ENCODE measurements around the gene FBLN1.

DNA sequence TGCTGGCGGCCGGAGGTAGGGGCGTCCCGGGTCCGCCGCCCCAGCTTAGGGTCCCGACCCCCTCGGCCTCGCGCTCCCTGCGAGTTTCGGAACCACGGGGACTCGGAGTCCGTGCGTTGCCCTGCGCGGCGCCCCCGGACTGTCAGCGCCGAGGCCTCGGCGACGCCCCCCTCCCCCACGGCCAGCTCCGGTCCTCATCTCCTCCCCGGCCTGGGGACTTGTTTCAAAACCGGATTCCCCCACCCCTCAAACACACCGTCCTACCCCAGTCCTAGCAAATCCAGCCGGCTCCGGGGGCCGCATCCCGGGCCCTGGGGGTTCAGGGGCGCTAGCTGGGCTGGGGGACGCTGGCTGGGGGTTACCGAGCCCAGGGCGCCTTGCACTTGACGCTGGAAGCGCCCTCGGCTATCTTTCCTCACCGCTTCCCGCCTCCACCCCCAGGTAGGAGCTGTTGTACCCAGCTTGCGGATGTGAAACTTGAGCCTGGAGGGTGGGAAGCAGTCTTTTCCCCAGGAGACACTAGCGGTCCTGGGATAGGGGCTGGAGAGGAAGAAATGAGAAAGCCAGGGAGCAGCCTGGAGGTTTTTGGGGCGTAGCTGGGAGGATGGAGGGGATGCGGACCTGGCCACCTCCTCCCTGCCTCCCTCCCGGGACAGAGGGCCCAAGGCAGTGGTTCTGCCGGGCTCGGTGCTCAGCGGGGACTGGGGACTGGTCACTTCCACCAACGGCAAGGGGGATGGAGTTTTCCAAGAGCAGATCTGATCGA is 550 bp downstream of the FBLN1 start:
- TF ChIP-seq, protein P1, sequence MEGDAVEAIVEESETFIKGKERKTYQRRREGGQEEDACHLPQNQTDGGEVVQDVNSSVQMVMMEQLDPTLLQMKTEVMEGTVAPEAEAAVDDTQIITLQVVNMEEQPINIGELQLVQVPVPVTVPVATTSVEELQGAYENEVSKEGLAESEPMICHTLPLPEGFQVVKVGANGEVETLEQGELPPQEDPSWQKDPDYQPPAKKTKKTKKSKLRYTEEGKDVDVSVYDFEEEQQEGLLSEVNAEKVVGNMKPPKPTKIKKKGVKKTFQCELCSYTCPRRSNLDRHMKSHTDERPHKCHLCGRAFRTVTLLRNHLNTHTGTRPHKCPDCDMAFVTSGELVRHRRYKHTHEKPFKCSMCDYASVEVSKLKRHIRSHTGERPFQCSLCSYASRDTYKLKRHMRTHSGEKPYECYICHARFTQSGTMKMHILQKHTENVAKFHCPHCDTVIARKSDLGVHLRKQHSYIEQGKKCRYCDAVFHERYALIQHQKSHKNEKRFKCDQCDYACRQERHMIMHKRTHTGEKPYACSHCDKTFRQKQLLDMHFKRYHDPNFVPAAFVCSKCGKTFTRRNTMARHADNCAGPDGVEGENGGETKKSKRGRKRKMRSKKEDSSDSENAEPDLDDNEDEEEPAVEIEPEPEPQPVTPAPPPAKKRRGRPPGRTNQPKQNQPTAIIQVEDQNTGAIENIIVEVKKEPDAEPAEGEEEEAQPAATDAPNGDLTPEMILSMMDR (IDR thresholded peaks at IDR 0.05) = no peak
- TF ChIP-seq E2F5 (CRISPR knock-in tag; IDR thresholded peaks at IDR 0.05) = no peak
- TF ChIP-seq, protein P2, sequence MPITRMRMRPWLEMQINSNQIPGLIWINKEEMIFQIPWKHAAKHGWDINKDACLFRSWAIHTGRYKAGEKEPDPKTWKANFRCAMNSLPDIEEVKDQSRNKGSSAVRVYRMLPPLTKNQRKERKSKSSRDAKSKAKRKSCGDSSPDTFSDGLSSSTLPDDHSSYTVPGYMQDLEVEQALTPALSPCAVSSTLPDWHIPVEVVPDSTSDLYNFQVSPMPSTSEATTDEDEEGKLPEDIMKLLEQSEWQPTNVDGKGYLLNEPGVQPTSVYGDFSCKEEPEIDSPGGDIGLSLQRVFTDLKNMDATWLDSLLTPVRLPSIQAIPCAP (CRISPR knock-in tag; IDR thresholded peaks at IDR 0.05) = no peak
- TF ChIP-seq, protein P3, sequence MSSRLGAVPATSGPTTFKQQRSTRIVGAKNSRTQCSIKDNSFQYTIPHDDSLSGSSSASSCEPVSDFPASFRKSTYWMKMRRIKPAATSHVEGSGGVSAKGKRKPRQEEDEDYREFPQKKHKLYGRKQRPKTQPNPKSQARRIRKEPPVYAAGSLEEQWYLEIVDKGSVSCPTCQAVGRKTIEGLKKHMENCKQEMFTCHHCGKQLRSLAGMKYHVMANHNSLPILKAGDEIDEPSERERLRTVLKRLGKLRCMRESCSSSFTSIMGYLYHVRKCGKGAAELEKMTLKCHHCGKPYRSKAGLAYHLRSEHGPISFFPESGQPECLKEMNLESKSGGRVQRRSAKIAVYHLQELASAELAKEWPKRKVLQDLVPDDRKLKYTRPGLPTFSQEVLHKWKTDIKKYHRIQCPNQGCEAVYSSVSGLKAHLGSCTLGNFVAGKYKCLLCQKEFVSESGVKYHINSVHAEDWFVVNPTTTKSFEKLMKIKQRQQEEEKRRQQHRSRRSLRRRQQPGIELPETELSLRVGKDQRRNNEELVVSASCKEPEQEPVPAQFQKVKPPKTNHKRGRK (CRISPR knock-in tag; IDR thresholded peaks at IDR 0.05; ENCODE audit: borderline replicate concordance) = no peak
- TF ChIP-seq, protein P4, sequence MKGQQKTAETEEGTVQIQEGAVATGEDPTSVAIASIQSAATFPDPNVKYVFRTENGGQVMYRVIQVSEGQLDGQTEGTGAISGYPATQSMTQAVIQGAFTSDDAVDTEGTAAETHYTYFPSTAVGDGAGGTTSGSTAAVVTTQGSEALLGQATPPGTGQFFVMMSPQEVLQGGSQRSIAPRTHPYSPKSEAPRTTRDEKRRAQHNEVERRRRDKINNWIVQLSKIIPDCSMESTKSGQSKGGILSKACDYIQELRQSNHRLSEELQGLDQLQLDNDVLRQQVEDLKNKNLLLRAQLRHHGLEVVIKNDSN (CRISPR knock-in tag; IDR thresholded peaks at IDR 0.05) = no peak
- TF ChIP-seq, protein P5, sequence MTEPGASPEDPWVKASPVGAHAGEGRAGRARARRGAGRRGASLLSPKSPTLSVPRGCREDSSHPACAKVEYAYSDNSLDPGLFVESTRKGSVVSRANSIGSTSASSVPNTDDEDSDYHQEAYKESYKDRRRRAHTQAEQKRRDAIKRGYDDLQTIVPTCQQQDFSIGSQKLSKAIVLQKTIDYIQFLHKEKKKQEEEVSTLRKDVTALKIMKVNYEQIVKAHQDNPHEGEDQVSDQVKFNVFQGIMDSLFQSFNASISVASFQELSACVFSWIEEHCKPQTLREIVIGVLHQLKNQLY (CRISPR knock-in tag; IDR thresholded peaks at IDR 0.05) = no peak
- TF ChIP-seq, protein P6, sequence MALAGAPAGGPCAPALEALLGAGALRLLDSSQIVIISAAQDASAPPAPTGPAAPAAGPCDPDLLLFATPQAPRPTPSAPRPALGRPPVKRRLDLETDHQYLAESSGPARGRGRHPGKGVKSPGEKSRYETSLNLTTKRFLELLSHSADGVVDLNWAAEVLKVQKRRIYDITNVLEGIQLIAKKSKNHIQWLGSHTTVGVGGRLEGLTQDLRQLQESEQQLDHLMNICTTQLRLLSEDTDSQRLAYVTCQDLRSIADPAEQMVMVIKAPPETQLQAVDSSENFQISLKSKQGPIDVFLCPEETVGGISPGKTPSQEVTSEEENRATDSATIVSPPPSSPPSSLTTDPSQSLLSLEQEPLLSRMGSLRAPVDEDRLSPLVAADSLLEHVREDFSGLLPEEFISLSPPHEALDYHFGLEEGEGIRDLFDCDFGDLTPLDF (CRISPR knock-in tag; IDR thresholded peaks at IDR 0.05) = no peak
- TF ChIP-seq, protein P7, sequence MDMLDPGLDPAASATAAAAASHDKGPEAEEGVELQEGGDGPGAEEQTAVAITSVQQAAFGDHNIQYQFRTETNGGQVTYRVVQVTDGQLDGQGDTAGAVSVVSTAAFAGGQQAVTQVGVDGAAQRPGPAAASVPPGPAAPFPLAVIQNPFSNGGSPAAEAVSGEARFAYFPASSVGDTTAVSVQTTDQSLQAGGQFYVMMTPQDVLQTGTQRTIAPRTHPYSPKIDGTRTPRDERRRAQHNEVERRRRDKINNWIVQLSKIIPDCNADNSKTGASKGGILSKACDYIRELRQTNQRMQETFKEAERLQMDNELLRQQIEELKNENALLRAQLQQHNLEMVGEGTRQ (CRISPR knock-in tag; IDR thresholded peaks at IDR 0.05) = no peak
